GM23248 (cell line): ENCODE measurements around the gene POLR1E.

ENCODE experiments used
- EZH2 ChIP-seq: fragments of 200-600 bp; sonication (generic); IDR thresholded peaks from 2 replicates; pipeline ENCODE4 v1.6.1; 2018; ENCODE audit warnings: antibody characterized with exemption, mild to moderate bottlenecking; ENCODE audit not compliant: insufficient read depth, poor library complexity, severe bottlenecking
- EZH2phosphoT487 ChIP-seq: fragments of 200-600 bp; sonication (generic); IDR thresholded peaks from 2 replicates; pipeline ENCODE4 v1.6.1; 2018; ENCODE audit warnings: antibody characterized with exemption, moderate library complexity, mild to moderate bottlenecking, low read depth; ENCODE audit not compliant: insufficient read depth

GRCh38 chr9:37547328-37547878 lies 61.7 kb downstream of the POLR1E start:
- no peak for TF ChIP-seq EZH2phosphoT487
- TF ChIP-seq EZH2: no peak
